Measurements from ENCODE around the gene OTUD3.

DNA sequence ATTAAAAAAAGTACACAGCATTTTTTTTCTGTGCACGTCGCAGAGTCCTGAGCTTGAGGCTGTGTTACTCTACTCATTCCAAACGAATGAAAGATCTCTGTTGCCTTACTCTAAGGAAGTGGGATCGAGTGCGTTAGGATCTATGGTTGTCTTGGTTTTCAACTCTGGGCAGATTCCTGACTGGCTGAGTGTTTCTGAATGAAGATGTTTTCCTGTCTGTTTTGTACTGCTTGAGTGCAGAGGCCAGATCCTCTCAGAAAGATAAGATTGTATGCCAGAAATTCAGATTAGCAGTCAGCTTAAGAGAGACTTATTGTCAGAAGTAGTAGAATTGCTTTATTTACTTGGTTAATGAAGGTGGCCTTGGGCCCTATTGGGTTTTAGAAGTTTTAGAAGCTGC lies 27.2 kb downstream of the OTUD3 start:
- TF ChIP-seq MYC (CRISPR knock-in tag; IDR thresholded peaks at IDR 0.05; ENCODE audit: borderline replicate concordance), result no peak
- no peak for TF ChIP-seq NFYB (CRISPR knock-in tag; IDR thresholded peaks at IDR 0.05)
- no peak for TF ChIP-seq NBN (conservative IDR thresholded peaks at IDR 0.05)
- TF ChIP-seq, protein P1, sequence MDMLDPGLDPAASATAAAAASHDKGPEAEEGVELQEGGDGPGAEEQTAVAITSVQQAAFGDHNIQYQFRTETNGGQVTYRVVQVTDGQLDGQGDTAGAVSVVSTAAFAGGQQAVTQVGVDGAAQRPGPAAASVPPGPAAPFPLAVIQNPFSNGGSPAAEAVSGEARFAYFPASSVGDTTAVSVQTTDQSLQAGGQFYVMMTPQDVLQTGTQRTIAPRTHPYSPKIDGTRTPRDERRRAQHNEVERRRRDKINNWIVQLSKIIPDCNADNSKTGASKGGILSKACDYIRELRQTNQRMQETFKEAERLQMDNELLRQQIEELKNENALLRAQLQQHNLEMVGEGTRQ (IDR thresholded peaks at IDR 0.05; ENCODE audit: low read depth, low read length), result no peak
- TF ChIP-seq, protein P1 (CRISPR knock-in tag; IDR thresholded peaks at IDR 0.05; ENCODE audit: borderline replicate concordance), result no peak
- TF ChIP-seq EP300 (IDR thresholded peaks at IDR 0.05; ENCODE audit: low read depth in 2 of 2, low read length in 2 of 2), result no peak
- TF ChIP-seq EP300 (CRISPR knock-in tag; IDR thresholded peaks at IDR 0.05; ENCODE audit: borderline replicate concordance), result no peak
- TF ChIP-seq MAFF (IDR thresholded peaks at IDR 0.05; ENCODE audit: low read depth, low read length), result no peak
- TF ChIP-seq, protein P2, sequence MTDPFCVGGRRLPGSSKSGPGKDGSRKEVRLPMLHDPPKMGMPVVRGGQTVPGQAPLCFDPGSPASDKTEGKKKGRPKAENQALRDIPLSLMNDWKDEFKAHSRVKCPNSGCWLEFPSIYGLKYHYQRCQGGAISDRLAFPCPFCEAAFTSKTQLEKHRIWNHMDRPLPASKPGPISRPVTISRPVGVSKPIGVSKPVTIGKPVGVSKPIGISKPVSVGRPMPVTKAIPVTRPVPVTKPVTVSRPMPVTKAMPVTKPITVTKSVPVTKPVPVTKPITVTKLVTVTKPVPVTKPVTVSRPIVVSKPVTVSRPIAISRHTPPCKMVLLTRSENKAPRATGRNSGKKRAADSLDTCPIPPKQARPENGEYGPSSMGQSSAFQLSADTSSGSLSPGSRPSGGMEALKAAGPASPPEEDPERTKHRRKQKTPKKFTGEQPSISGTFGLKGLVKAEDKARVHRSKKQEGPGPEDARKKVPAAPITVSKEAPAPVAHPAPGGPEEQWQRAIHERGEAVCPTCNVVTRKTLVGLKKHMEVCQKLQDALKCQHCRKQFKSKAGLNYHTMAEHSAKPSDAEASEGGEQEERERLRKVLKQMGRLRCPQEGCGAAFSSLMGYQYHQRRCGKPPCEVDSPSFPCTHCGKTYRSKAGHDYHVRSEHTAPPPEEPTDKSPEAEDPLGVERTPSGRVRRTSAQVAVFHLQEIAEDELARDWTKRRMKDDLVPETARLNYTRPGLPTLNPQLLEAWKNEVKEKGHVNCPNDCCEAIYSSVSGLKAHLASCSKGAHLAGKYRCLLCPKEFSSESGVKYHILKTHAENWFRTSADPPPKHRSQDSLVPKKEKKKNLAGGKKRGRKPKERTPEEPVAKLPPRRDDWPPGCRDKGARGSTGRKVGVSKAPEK (CRISPR knock-in tag; IDR thresholded peaks at IDR 0.05; ENCODE audit: borderline replicate concordance), result no peak
- no peak for TF ChIP-seq EZH2 (conservative IDR thresholded peaks at IDR 0.05; ENCODE audit: low read depth, low read length)
- TF ChIP-seq ZNF550 (CRISPR knock-in tag; IDR thresholded peaks at IDR 0.05; ENCODE audit: borderline replicate concordance), result no peak
- no peak for TF ChIP-seq ZNF660 (CRISPR knock-in tag; IDR thresholded peaks at IDR 0.05; ENCODE audit: borderline replicate concordance, low read depth)
- TF ChIP-seq TMF1 (CRISPR knock-in tag; IDR thresholded peaks at IDR 0.05; ENCODE audit: low read depth), result no peak
- TF ChIP-seq, protein P3, sequence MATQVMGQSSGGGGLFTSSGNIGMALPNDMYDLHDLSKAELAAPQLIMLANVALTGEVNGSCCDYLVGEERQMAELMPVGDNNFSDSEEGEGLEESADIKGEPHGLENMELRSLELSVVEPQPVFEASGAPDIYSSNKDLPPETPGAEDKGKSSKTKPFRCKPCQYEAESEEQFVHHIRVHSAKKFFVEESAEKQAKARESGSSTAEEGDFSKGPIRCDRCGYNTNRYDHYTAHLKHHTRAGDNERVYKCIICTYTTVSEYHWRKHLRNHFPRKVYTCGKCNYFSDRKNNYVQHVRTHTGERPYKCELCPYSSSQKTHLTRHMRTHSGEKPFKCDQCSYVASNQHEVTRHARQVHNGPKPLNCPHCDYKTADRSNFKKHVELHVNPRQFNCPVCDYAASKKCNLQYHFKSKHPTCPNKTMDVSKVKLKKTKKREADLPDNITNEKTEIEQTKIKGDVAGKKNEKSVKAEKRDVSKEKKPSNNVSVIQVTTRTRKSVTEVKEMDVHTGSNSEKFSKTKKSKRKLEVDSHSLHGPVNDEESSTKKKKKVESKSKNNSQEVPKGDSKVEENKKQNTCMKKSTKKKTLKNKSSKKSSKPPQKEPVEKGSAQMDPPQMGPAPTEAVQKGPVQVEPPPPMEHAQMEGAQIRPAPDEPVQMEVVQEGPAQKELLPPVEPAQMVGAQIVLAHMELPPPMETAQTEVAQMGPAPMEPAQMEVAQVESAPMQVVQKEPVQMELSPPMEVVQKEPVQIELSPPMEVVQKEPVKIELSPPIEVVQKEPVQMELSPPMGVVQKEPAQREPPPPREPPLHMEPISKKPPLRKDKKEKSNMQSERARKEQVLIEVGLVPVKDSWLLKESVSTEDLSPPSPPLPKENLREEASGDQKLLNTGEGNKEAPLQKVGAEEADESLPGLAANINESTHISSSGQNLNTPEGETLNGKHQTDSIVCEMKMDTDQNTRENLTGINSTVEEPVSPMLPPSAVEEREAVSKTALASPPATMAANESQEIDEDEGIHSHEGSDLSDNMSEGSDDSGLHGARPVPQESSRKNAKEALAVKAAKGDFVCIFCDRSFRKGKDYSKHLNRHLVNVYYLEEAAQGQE (IDR thresholded peaks at IDR 0.05; ENCODE audit: borderline replicate concordance in 1 of 2, low read depth in 1 of 2, low read length in 2 of 2), result no peak
- TF ChIP-seq, protein P4, sequence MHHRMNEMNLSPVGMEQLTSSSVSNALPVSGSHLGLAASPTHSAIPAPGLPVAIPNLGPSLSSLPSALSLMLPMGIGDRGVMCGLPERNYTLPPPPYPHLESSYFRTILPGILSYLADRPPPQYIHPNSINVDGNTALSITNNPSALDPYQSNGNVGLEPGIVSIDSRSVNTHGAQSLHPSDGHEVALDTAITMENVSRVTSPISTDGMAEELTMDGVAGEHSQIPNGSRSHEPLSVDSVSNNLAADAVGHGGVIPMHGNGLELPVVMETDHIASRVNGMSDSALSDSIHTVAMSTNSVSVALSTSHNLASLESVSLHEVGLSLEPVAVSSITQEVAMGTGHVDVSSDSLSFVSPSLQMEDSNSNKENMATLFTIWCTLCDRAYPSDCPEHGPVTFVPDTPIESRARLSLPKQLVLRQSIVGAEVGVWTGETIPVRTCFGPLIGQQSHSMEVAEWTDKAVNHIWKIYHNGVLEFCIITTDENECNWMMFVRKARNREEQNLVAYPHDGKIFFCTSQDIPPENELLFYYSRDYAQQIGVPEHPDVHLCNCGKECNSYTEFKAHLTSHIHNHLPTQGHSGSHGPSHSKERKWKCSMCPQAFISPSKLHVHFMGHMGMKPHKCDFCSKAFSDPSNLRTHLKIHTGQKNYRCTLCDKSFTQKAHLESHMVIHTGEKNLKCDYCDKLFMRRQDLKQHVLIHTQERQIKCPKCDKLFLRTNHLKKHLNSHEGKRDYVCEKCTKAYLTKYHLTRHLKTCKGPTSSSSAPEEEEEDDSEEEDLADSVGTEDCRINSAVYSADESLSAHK (CRISPR knock-in tag; IDR thresholded peaks at IDR 0.05; ENCODE audit: borderline replicate concordance), result no peak
- TF ChIP-seq, protein P5, sequence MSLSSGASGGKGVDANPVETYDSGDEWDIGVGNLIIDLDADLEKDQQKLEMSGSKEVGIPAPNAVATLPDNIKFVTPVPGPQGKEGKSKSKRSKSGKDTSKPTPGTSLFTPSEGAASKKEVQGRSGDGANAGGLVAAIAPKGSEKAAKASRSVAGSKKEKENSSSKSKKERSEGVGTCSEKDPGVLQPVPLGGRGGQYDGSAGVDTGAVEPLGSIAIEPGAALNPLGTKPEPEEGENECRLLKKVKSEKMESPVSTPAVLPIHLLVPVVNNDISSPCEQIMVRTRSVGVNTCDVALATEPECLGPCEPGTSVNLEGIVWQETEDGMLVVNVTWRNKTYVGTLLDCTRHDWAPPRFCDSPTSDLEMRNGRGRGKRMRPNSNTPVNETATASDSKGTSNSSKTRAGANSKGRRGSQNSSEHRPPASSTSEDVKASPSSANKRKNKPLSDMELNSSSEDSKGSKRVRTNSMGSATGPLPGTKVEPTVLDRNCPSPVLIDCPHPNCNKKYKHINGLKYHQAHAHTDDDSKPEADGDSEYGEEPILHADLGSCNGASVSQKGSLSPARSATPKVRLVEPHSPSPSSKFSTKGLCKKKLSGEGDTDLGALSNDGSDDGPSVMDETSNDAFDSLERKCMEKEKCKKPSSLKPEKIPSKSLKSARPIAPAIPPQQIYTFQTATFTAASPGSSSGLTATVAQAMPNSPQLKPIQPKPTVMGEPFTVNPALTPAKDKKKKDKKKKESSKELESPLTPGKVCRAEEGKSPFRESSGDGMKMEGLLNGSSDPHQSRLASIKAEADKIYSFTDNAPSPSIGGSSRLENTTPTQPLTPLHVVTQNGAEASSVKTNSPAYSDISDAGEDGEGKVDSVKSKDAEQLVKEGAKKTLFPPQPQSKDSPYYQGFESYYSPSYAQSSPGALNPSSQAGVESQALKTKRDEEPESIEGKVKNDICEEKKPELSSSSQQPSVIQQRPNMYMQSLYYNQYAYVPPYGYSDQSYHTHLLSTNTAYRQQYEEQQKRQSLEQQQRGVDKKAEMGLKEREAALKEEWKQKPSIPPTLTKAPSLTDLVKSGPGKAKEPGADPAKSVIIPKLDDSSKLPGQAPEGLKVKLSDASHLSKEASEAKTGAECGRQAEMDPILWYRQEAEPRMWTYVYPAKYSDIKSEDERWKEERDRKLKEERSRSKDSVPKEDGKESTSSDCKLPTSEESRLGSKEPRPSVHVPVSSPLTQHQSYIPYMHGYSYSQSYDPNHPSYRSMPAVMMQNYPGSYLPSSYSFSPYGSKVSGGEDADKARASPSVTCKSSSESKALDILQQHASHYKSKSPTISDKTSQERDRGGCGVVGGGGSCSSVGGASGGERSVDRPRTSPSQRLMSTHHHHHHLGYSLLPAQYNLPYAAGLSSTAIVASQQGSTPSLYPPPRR (CRISPR knock-in tag; IDR thresholded peaks at IDR 0.05; ENCODE audit: borderline replicate concordance), result no peak
